HepG2 (cell line): ENCODE results near the gene CHRNG. TPM values are rescaled to one million over a fixed set of nuclear protein-coding genes. Genes with fewer than 3 reads are reported as not detected.

Experiments used
- AGO1 ChIP-seq: fragments of 200-400 bp; formaldehyde crosslinking; IDR thresholded peaks from 2 replicates; pipeline ENCODE4 v1.6.1; 2017; ENCODE audit warnings: mild to moderate bottlenecking, low read depth, low read length, moderate library complexity; ENCODE audit not compliant: poor library complexity, severe bottlenecking
- CHCHD3 ChIP-seq: sonication (generic); formaldehyde crosslinking; IDR thresholded peaks from 2 replicates; pipeline ENCODE4 v1.8.0; 2022; ENCODE audit warnings: mild to moderate bottlenecking, missing genetic modification reagents, moderate library complexity
- EHMT2 ChIP-seq: fragments of 200-600 bp; sonication (generic); IDR thresholded peaks from 2 replicates; pipeline ENCODE4 v1.7.0; 2017; ENCODE audit warnings: antibody characterized with exemption, low read depth, low read length, borderline replicate concordance
- NCOR1 ChIP-seq: fragments of 200-600 bp; sonication (generic); IDR thresholded peaks from 2 replicates; pipeline ENCODE4 v1.7.0; 2017; ENCODE audit warnings: antibody characterized with exemption, low read length, borderline replicate concordance
- RARG ChIP-seq: sonication (generic); formaldehyde crosslinking; IDR thresholded peaks from 2 replicates; pipeline ENCODE4 v1.4.0; 2020; ENCODE audit warnings: low read depth, mild to moderate bottlenecking, missing genetic modification reagents
- REL ChIP-seq: sonication (generic); formaldehyde crosslinking; conservative IDR thresholded peaks from 2 replicates; pipeline ENCODE4 v1.8.0; 2022; ENCODE audit warnings: mild to moderate bottlenecking, missing genetic modification reagents, moderate library complexity
- RORA ChIP-seq: sonication (generic); formaldehyde crosslinking; IDR thresholded peaks from 2 replicates; pipeline ENCODE4 v1.5.0; 2020; ENCODE audit warnings: mild to moderate bottlenecking, missing genetic modification reagents, moderate library complexity
- SAFB2 ChIP-seq: sonication (generic); formaldehyde crosslinking; IDR thresholded peaks from 2 replicates; pipeline ENCODE4 v1.5.1; 2020; ENCODE audit warnings: missing genetic modification reagents, low read depth, mild to moderate bottlenecking, borderline replicate concordance
- SMARCE1 ChIP-seq: fragments of 450-650 bp; IDR thresholded peaks from 2 replicates; pipeline ENCODE4 v1.6.1; 2017; ENCODE audit warnings: borderline replicate concordance
- ZC3H4 ChIP-seq: sonication (generic); formaldehyde crosslinking; IDR thresholded peaks from 2 replicates; pipeline ENCODE4 v1.4.0; 2020; ENCODE audit warnings: missing genetic modification reagents, borderline replicate concordance
- ZFP36L2 ChIP-seq: sonication (generic); formaldehyde crosslinking; IDR thresholded peaks from 2 replicates; pipeline ENCODE4 v1.4.0; 2020; ENCODE audit warnings: missing genetic modification reagents
- ZNF124 ChIP-seq: sonication (generic); formaldehyde crosslinking; IDR thresholded peaks from 2 replicates; pipeline ENCODE4 v1.4.0; 2020; ENCODE audit warnings: missing genetic modification reagents
- ZNF224 ChIP-seq: sonication (generic); formaldehyde crosslinking; IDR thresholded peaks from 2 replicates; pipeline ENCODE4 v1.5.0; 2020; ENCODE audit warnings: mild to moderate bottlenecking, missing genetic modification reagents
- ZNF232 ChIP-seq: sonication (generic); formaldehyde crosslinking; IDR thresholded peaks from 2 replicates; pipeline ENCODE4 v1.4.0; 2020; ENCODE audit warnings: missing genetic modification reagents, borderline replicate concordance
- ZNF547 ChIP-seq: sonication (generic); formaldehyde crosslinking; IDR thresholded peaks from 2 replicates; pipeline ENCODE4 v1.5.1; 2020; ENCODE audit warnings: mild to moderate bottlenecking, missing genetic modification reagents
- ZNF572 ChIP-seq: sonication (generic); formaldehyde crosslinking; IDR thresholded peaks from 2 replicates; pipeline ENCODE4 v1.5.1; 2020; ENCODE audit warnings: mild to moderate bottlenecking, missing genetic modification reagents
- ZNF709 ChIP-seq: sonication (generic); formaldehyde crosslinking; IDR thresholded peaks from 2 replicates; pipeline ENCODE4 v1.5.0; 2020; ENCODE audit warnings: mild to moderate bottlenecking, missing genetic modification reagents
- ZSCAN12 ChIP-seq: sonication (generic); formaldehyde crosslinking; IDR thresholded peaks from 2 replicates; pipeline ENCODE4 v1.9.0; 2021; ENCODE audit warnings: mild to moderate bottlenecking, missing genetic modification reagents
- ZSCAN20 ChIP-seq: sonication (generic); formaldehyde crosslinking; IDR thresholded peaks from 2 replicates; pipeline ENCODE4 v1.4.0; 2020; ENCODE audit warnings: missing genetic modification reagents, mild to moderate bottlenecking, borderline replicate concordance
- polyA plus RNA-seq, 8 experiments: library from polyadenylated mRNA; depleted of rRNA in 3 of 8; stranded (reverse) in 7 of 8; unstranded in 1 of 8; fragments of >200 nt; fragmentation: Illumina TruSeq in 4 of 8; extraction: Trizol in 4 of 8; gene quantifications; 2 replicates each; pipeline versions ENCODE4 v1.2.1 to v1.2.3, GENCODE V29; 2011 to 2016; ENCODE audit warnings: low read depth in 4 of 8, missing spikeins in 1 of 8, mixed read lengths in 1 of 8; ENCODE audit not compliant: insufficient read depth in 1 of 8
- total RNA-seq, 5 experiments: library from RNA; depleted of rRNA; stranded (reverse); fragments of >200 nt; fragmentation: Illumina TruSeq; extraction: Trizol; gene quantifications; 2 replicates each; pipeline ENCODE4 v1.2.3, GENCODE V29; 2016; ENCODE audit warnings: low read depth in 1 of 5
- TF ChIP-seq, protein P1 (sequence below): sonication (generic); formaldehyde crosslinking; IDR thresholded peaks from 2 replicates; pipeline ENCODE4 v1.4.0; 2020; ENCODE audit warnings: mild to moderate bottlenecking, missing genetic modification reagents
- TF ChIP-seq, protein P2 (sequence below): sonication (generic); formaldehyde crosslinking; IDR thresholded peaks from 2 replicates; pipeline ENCODE4 v1.4.0; 2020; ENCODE audit warnings: missing genetic modification reagents

The CHRNG gene
- total and polyA plus RNA-seq, 2 of the 13 experiments (the other 11 are each of a cell fraction or from before 2014, with no cell fraction given): not detected

DNA sequence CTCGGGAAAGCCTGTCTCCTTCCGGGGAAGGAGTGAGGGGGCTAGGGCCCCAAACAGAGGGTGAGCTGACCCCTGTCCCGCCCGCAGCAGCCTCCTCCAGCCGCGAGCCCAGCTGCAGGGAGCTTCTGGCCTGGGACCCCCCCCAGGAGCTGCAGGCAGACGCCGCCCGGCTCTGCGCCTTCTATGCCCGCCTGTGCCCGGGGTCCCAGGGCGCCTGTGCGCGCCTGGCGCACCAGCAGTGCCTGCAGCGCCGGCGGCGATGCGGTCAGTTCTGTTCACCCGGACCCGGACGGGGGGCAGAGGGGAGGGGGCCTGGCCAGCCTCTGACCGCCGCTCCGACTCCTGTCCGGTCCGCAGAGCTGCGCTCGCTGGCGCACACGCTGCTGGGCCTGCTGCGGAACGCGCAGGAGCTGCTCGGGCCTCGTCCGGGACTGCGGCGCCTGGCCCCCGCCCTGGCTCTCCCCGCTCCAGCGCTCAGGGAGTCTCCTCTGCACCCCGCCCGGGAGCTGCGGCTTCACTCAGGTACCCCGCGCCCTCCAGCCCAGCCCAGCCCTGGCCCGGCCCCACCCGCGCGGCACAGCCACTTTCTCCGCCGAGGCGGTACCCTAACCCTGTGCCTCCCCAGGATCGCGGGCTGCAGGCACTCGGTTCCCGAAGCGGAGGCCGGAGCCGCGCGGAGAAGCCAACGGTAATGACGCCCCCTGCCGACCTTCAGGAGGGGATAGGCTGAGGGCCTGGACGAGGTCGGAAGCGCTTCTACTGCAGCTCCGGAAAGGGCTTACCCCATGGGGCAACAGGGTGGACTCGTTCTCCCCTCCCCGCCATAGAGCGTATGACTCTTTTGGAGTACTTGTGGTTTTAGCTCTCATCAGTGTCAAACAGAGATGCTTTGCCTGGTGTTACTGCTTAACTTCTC is 15.6 kb upstream of the CHRNG start (continued):
- TF ChIP-seq ZNF572 (CRISPR knock-in tag) (no peak), ZNF709 (CRISPR knock-in tag) (no peak), ZC3H4 (CRISPR knock-in tag) (no peak), ZSCAN20 (CRISPR knock-in tag) (no peak), CHCHD3 (CRISPR knock-in tag) (no peak), RORA (no peak), ZNF224 (CRISPR knock-in tag) (no peak), EHMT2 (no peak), ZFP36L2 (no peak), RARG (CRISPR knock-in tag) (no peak), SMARCE1 (no peak), SAFB2 (CRISPR knock-in tag) (0 out of 2 replicates have a peak, but pooled peaks have one; percentile 60), ZNF232 (CRISPR knock-in tag) (no peak), ZSCAN12 (CRISPR knock-in tag) (no peak), AGO1 (no peak), ZNF547 (CRISPR knock-in tag) (0 out of 2 replicates have a peak, but pooled peaks have one; percentile 18), ZNF124 (CRISPR knock-in tag) (no peak), NCOR1 (no peak), REL (CRISPR knock-in tag) (no peak)
- TF ChIP-seq, protein P1, sequence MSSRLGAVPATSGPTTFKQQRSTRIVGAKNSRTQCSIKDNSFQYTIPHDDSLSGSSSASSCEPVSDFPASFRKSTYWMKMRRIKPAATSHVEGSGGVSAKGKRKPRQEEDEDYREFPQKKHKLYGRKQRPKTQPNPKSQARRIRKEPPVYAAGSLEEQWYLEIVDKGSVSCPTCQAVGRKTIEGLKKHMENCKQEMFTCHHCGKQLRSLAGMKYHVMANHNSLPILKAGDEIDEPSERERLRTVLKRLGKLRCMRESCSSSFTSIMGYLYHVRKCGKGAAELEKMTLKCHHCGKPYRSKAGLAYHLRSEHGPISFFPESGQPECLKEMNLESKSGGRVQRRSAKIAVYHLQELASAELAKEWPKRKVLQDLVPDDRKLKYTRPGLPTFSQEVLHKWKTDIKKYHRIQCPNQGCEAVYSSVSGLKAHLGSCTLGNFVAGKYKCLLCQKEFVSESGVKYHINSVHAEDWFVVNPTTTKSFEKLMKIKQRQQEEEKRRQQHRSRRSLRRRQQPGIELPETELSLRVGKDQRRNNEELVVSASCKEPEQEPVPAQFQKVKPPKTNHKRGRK (CRISPR knock-in tag): peak; percentile 25; the same call in 1 of the 2 replicates
- TF ChIP-seq, protein P2, sequence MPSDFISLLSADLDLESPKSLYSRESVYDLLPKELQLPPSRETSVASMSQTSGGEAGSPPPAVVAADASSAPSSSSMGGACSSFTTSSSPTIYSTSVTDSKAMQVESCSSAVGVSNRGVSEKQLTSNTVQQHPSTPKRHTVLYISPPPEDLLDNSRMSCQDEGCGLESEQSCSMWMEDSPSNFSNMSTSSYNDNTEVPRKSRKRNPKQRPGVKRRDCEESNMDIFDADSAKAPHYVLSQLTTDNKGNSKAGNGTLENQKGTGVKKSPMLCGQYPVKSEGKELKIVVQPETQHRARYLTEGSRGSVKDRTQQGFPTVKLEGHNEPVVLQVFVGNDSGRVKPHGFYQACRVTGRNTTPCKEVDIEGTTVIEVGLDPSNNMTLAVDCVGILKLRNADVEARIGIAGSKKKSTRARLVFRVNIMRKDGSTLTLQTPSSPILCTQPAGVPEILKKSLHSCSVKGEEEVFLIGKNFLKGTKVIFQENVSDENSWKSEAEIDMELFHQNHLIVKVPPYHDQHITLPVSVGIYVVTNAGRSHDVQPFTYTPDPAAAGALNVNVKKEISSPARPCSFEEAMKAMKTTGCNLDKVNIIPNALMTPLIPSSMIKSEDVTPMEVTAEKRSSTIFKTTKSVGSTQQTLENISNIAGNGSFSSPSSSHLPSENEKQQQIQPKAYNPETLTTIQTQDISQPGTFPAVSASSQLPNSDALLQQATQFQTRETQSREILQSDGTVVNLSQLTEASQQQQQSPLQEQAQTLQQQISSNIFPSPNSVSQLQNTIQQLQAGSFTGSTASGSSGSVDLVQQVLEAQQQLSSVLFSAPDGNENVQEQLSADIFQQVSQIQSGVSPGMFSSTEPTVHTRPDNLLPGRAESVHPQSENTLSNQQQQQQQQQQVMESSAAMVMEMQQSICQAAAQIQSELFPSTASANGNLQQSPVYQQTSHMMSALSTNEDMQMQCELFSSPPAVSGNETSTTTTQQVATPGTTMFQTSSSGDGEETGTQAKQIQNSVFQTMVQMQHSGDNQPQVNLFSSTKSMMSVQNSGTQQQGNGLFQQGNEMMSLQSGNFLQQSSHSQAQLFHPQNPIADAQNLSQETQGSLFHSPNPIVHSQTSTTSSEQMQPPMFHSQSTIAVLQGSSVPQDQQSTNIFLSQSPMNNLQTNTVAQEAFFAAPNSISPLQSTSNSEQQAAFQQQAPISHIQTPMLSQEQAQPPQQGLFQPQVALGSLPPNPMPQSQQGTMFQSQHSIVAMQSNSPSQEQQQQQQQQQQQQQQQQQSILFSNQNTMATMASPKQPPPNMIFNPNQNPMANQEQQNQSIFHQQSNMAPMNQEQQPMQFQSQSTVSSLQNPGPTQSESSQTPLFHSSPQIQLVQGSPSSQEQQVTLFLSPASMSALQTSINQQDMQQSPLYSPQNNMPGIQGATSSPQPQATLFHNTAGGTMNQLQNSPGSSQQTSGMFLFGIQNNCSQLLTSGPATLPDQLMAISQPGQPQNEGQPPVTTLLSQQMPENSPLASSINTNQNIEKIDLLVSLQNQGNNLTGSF (CRISPR knock-in tag): no peak
